ENCODE measurements around the gene MRPS10.

MRPS10 gene

GRCh38 chr6:42190554-42191183 is 27.0 kb downstream of the MRPS10 start:
- Histone ChIP-seq H3K4me1 (ENCODE audit: control insufficient read depth, low read length) (peaks cover 5% of the 10 kb centered on the region), H3K36me3 (ENCODE audit: control insufficient read depth, low read length) (peaks cover 4% of the 10 kb centered on the region; the same call in 1 of the 2 replicates), H3K4me3 (ENCODE audit: low read length) (no peak overlapping the region), H3K9me3 (ENCODE audit: control insufficient read depth, insufficient read depth, low read length) (no peaks in the 10 kb centered on the region), H3K27me3 (ENCODE audit: control insufficient read depth, low read length) (no peaks in the 10 kb centered on the region), H3K79me2 (ENCODE audit: control insufficient read depth, low read length) (no peaks in the 10 kb centered on the region), H3K9me2 (replicated peaks; ENCODE audit: control insufficient read depth, low read length) (no peaks in the 10 kb centered on the region), H3K4me2 (ENCODE audit: low read length) (no peak overlapping the region), H3F3A (ENCODE audit: control insufficient read depth, insufficient read depth) (no peaks in the 10 kb centered on the region), H3K27ac (ENCODE audit: low read depth, low read length) (no peak overlapping the region), H4K20me1 (ENCODE audit: control insufficient read depth, insufficient read depth, low read depth, low read length) (no peaks in the 10 kb centered on the region)
- TF ChIP-seq EZH2phosphoT487 (IDR thresholded peaks at IDR 0.05; ENCODE audit: borderline replicate concordance, low read length), result no peak
- no peak for TF ChIP-seq CTCF (IDR thresholded peaks at IDR 0.05; ENCODE audit: low read depth, low read length, poor library complexity, severe bottlenecking)

- Histone ChIP-seq H3K27me3 (ENCODE audit: control insufficient read depth, low read length) (no peaks in the 10 kb centered on the region), H3K4me3 (ENCODE audit: low read length) (no peak overlapping the region), H3K79me2 (ENCODE audit: control insufficient read depth, low read length) (no peaks in the 10 kb centered on the region), H3K4me2 (ENCODE audit: low read length) (no peak overlapping the region), H3K4me1 (ENCODE audit: control insufficient read depth, low read length) (no peaks in the 10 kb centered on the region), H3K9me2 (replicated peaks; ENCODE audit: control insufficient read depth, low read length) (no peaks in the 10 kb centered on the region), H4K20me1 (ENCODE audit: control insufficient read depth, insufficient read depth, low read depth, low read length) (no peaks in the 10 kb centered on the region), H3K9me3 (ENCODE audit: control insufficient read depth, insufficient read depth, low read length) (no peaks in the 10 kb centered on the region), H3K36me3 (ENCODE audit: control insufficient read depth, low read length) (no peaks in the 10 kb centered on the region), H3F3A (ENCODE audit: control insufficient read depth, insufficient read depth) (no peaks in the 10 kb centered on the region), H3K27ac (ENCODE audit: low read depth, low read length) (no peak overlapping the region)
- TF ChIP-seq EZH2phosphoT487 (IDR thresholded peaks at IDR 0.05; ENCODE audit: borderline replicate concordance, low read length), result no peak
- TF ChIP-seq CTCF (IDR thresholded peaks at IDR 0.05; ENCODE audit: low read depth, low read length, poor library complexity, severe bottlenecking), result no peak
Observed at GRCh38 chr6:42188406-42188805, 29.3 kb downstream of the MRPS10 start.

GRCh38 chr6:42185597-42185996 is 32.1 kb downstream of the MRPS10 start:
- Histone ChIP-seq H3K9me2 (replicated peaks; ENCODE audit: control insufficient read depth, low read length) (no peaks in the 10 kb centered on the region), H3K4me2 (ENCODE audit: low read length) (no peak overlapping the region), H3K4me1 (ENCODE audit: control insufficient read depth, low read length) (no peaks in the 10 kb centered on the region), H3K9me3 (ENCODE audit: control insufficient read depth, insufficient read depth, low read length) (no peaks in the 10 kb centered on the region), H3K4me3 (ENCODE audit: low read length) (no peak overlapping the region), H3K27ac (ENCODE audit: low read depth, low read length) (no peak overlapping the region), H3K36me3 (ENCODE audit: control insufficient read depth, low read length) (no peaks in the 10 kb centered on the region), H3K27me3 (ENCODE audit: control insufficient read depth, low read length) (no peaks in the 10 kb centered on the region), H3K79me2 (ENCODE audit: control insufficient read depth, low read length) (no peaks in the 10 kb centered on the region), H4K20me1 (ENCODE audit: control insufficient read depth, insufficient read depth, low read depth, low read length) (no peaks in the 10 kb centered on the region), H3F3A (ENCODE audit: control insufficient read depth, insufficient read depth) (no peaks in the 10 kb centered on the region)
- TF ChIP-seq CTCF (IDR thresholded peaks at IDR 0.05; ENCODE audit: low read depth, low read length, poor library complexity, severe bottlenecking), result no peak
- no peak for TF ChIP-seq EZH2phosphoT487 (IDR thresholded peaks at IDR 0.05; ENCODE audit: borderline replicate concordance, low read length)
